Stomach (tissue), 4 donors: ENCODE measurements around the gene CNP.

Experiments used
- CTCF ChIP-seq, 7 experiments: fragments of 450-650 bp in 4 of 7; fragments of 200-600 bp in 3 of 7; sonication (generic) in 3 of 7; IDR thresholded peaks; one replicate each; pipeline ENCODE4 v1.5.1; 2016 to 2019; ENCODE audit warnings: antibody characterized with exemption in 7 of 7, control low read depth in 2 of 7, mild to moderate bottlenecking in 1 of 7
- POLR2A ChIP-seq, 4 donors: fragments of 450-650 bp; IDR thresholded peaks; one replicate each; pipeline ENCODE4 v1.6.1; 2016; ENCODE audit warnings: antibody characterized with exemption in 4 of 4, control low read depth in 2 of 4, mild to moderate bottlenecking in 1 of 4, moderate library complexity in 1 of 4

GRCh38 chr17:42000413-42001133, 34.0 kb downstream of the CNP start:
- TF ChIP-seq CTCF (IDR thresholded peaks at IDR 0.05) (no peak), POLR2A (IDR thresholded peaks at IDR 0.05) (no peak)
